Panc1 (cell line): ENCODE measurements around the gene ASPSCR1. TPM values are rescaled to one million over a fixed set of nuclear protein-coding genes. Genes with fewer than 3 reads are reported as not detected.
A peak's percentile ranks its signal among the peaks of the same experiment; 100 is the strongest.

ENCODE experiments used
- ATAC-seq: fragments of 200-7000 bp; cut with Tn5 transposase; 2 replicates; pipeline ENCODE4 v1.9.1; 2020; ENCODE audit warnings: mild to moderate bottlenecking, moderate library complexity
- BruUV-seq: library from RNA; stranded (reverse); fragments of 400-500 nt; replicated peaks from 2 replicates; lab custom pipeline; 2021; lab: Mats Ljungman, UMichigan
- CTCF ChIA-PET: fragments of 300-600 bp; sonication (Branson Sonifier 250); formaldehyde crosslinking; loops from one replicate; lab custom pipeline; 2022; ENCODE audit warnings: antibody characterized with exemption; lab: Charles Lee
- POLR2A ChIA-PET: fragments of 300-600 bp; sonication (Branson Sonifier 250); formaldehyde crosslinking; loops from one replicate; lab custom pipeline; 2022; ENCODE audit warnings: antibody characterized with exemption; lab: Charles Lee
- DNase-seq: peaks from one replicate; pipeline ENCODE4 v3.0.0-alpha.2; 2010; ENCODE audit warnings: low read depth, low spot score
- H3K27ac ChIP-seq: 2 replicates; pipeline ENCODE4 v1.5.1; 2011; ENCODE audit warnings: mild to moderate bottlenecking, low read length, inconsistent platforms
- H3K27me3 ChIP-seq: fragments of 200-500 bp; sonication (Bioruptor generic); 2 replicates; pipeline ENCODE4 v1.6.0; 2014; ENCODE audit warnings: low read length, inconsistent platforms; ENCODE audit not compliant: control insufficient read depth, insufficient read depth
- H3K36me3 ChIP-seq: fragments of 200-500 bp; sonication (Bioruptor generic); 2 replicates; pipeline ENCODE4 v1.5.1; 2014; ENCODE audit warnings: inconsistent platforms, mild to moderate bottlenecking, low read length, moderate library complexity; ENCODE audit not compliant: control insufficient read depth, insufficient read depth
- H3K4me1 ChIP-seq: 2 replicates; pipeline ENCODE4 v1.5.1; 2011; ENCODE audit warnings: inconsistent platforms, mild to moderate bottlenecking, low read length, moderate library complexity; ENCODE audit not compliant: control insufficient read depth, insufficient read depth
- H3K4me3 ChIP-seq, 2 experiments: 2 replicates each; pipeline ENCODE4 v1.5.1; 2011 to 2012; ENCODE audit warnings: low read depth in 2 of 2, low read length in 2 of 2, mild to moderate bottlenecking in 2 of 2, inconsistent platforms in 1 of 2, moderate library complexity in 1 of 2
- H3K9me3 ChIP-seq: fragments of 200-500 bp; sonication (Bioruptor generic); 2 replicates; pipeline ENCODE4 v1.5.1; 2014; ENCODE audit warnings: low read depth, mild to moderate bottlenecking, inconsistent platforms, low read length, moderate library complexity; ENCODE audit not compliant: control insufficient read depth, insufficient read depth
- POLR2AphosphoS5 ChIP-seq: IDR thresholded peaks from 2 replicates; pipeline ENCODE4 v1.6.1; 2012; ENCODE audit warnings: mild to moderate bottlenecking, low read depth, low read length, moderate library complexity
- REST ChIP-seq, 2 experiments: IDR thresholded peaks; 2 replicates each; pipeline ENCODE4 v1.6.1; 2011 to 2012; ENCODE audit warnings: low read depth in 2 of 2, control low read depth in 1 of 2, low read length in 1 of 2, mild to moderate bottlenecking in 1 of 2, moderate library complexity in 1 of 2; ENCODE audit not compliant: insufficient read depth in 1 of 2
- SIN3A ChIP-seq: IDR thresholded peaks from 2 replicates; pipeline ENCODE4 v1.6.1; 2012; ENCODE audit warnings: low read depth, mild to moderate bottlenecking, low read length, moderate library complexity, borderline replicate concordance; ENCODE audit not compliant: insufficient read depth
- TCF7L2 ChIP-seq: IDR thresholded peaks from 2 replicates; pipeline ENCODE4 v1.6.1; 2011; ENCODE audit warnings: mild to moderate bottlenecking, low read depth, low read length, inconsistent platforms
- in situ Hi-C: cut with HindIII; loops from 2 replicates; pipeline ENCODE4 v1.10.0; 2016; ENCODE audit warnings: low sequenced_read_pairs, low pct_unique_long_range_greater_than_20kb
- intact Hi-C: fragments of 100-400 bp; cut with micrococcal nuclease; formaldehyde crosslinking; loops from one replicate; pipeline ENCODE4 v1.10.0; 2022; ENCODE audit not compliant: unreplicated experiment
- total RNA-seq: library from RNA; stranded (reverse); gene quantifications from one replicate; pipeline ENCODE4 v1.2.1, GENCODE V29; 2021; ENCODE audit not compliant: unreplicated experiment
- TF ChIP-seq, protein P1 (sequence below): fragments of 450-650 bp; IDR thresholded peaks from 2 replicates; pipeline ENCODE4 v1.5.1; 2017; ENCODE audit warnings: mild to moderate bottlenecking

The ASPSCR1 gene
- total RNA-seq, 1 experiment from 2014 or later, result 64.7 TPM

DNA sequence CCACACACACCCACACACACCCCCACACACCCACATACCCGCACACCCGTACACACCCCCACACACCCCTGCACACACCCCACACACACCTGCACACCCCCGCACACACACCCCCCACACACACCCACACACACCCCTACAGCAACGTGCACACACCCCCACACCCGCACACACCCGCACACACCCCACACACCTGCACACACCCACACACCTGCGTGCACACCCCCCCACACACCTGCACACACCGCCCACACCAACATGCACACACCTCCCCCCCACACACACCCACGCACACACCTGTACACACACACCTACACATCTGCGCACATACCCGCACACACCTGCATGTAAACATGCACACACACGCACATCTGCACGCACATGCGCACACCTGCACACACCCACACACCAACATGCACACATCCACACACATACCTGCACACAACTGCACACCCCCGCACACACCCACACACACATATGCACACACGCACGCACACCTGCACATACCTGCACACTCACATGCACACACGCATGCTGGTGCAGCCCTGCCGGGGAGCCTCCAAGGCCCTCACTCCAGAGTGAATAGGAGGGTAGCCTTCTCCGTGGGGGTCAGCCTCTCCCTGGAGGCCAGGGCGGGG, 7.5 kb downstream of the ASPSCR1 start:
- CTCF ChIA-PET, result no interaction called here
- H3K27ac ChIP-seq, result no peak overlapping the region
- TF ChIP-seq, protein P1, sequence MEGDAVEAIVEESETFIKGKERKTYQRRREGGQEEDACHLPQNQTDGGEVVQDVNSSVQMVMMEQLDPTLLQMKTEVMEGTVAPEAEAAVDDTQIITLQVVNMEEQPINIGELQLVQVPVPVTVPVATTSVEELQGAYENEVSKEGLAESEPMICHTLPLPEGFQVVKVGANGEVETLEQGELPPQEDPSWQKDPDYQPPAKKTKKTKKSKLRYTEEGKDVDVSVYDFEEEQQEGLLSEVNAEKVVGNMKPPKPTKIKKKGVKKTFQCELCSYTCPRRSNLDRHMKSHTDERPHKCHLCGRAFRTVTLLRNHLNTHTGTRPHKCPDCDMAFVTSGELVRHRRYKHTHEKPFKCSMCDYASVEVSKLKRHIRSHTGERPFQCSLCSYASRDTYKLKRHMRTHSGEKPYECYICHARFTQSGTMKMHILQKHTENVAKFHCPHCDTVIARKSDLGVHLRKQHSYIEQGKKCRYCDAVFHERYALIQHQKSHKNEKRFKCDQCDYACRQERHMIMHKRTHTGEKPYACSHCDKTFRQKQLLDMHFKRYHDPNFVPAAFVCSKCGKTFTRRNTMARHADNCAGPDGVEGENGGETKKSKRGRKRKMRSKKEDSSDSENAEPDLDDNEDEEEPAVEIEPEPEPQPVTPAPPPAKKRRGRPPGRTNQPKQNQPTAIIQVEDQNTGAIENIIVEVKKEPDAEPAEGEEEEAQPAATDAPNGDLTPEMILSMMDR, result no peak
- no peak overlapping the region for H3K4me3 ChIP-seq
- no peaks in the 10 kb centered on the region for H3K4me1 ChIP-seq
- intact Hi-C loops, result no loop called here
- ATAC-seq, result no peak
- no peaks in the 10 kb centered on the region for H3K36me3 ChIP-seq
- no peak for DNase-seq
- no peaks in the 10 kb centered on the region for H3K9me3 ChIP-seq
- in situ Hi-C loops, result no loop called here
- BruUV-seq, result no TSS peak
- POLR2A ChIA-PET, result no interaction called here
- no peaks in the 10 kb centered on the region for H3K27me3 ChIP-seq

DNA sequence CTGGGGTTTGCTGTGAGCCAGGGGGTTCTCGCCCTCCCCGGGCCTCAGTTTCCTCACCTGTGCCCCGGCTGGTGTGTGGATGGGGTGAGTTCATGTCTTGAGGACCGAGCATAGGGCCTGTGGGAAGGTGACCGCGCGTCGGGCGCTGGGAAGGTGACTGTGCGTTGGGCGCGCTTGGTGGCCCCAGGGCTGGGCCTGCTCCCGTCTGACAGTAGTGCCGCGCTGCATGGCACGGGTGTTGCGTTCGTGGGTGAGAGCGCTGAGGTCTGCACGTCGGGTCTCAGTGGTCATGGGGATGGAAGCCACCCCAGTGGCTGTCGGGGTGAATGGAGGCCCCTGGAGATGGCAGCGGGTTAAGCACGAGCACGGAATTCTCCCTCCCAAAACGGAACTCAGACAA, 9.2 kb downstream of the ASPSCR1 start:
- no peak for TF ChIP-seq REST (IDR thresholded peaks at IDR 0.05; ENCODE audit: insufficient read depth in 1 of 2, low read depth in 2 of 2, low read length in 1 of 2)
- TF ChIP-seq POLR2AphosphoS5, result no peak
- TF ChIP-seq, protein P1, result no peak
- TF ChIP-seq TCF7L2, result no peak
- TF ChIP-seq SIN3A, result no peak
- POLR2A ChIA-PET, result no interaction called here
- TSS peak; percentile 59 for BruUV-seq
- CTCF ChIA-PET, result no interaction called here
- no peaks in the 10 kb centered on the region for H3K27me3 ChIP-seq
- intact Hi-C loops (no loop called here), in situ Hi-C loops (no loop called here)
- ATAC-seq (no peak), DNase-seq (no peak)
- no peak overlapping the region for H3K27ac ChIP-seq
- H3K9me3 ChIP-seq, result no peaks in the 10 kb centered on the region
- H3K36me3 ChIP-seq, result no peaks in the 10 kb centered on the region
- peaks cover 10% of the 10 kb centered on the region for H3K4me1 ChIP-seq
- H3K4me3 ChIP-seq, result no peak overlapping the region
